Endodermal cell (in vitro differentiated cells): ENCODE results near the gene EIF3D. TPM values are rescaled to one million over a fixed set of nuclear protein-coding genes. Genes with fewer than 3 reads are reported as not detected.
A peak's percentile ranks its signal among the peaks of the same experiment; 100 is the strongest.

Experiments used
- DNase-seq: peaks from one replicate; pipeline ENCODE4 v3.0.0-alpha.2; 2017
- H3K27ac ChIP-seq: 2 replicates; pipeline ENCODE4 v1.5.1; 2013; ENCODE audit warnings: mild to moderate bottlenecking, low read depth, low read length, moderate library complexity
- H3K27me3 ChIP-seq: 2 replicates; pipeline ENCODE4 v1.6.1; 2013; ENCODE audit warnings: mild to moderate bottlenecking, low read length, moderate library complexity; ENCODE audit not compliant: insufficient read depth, control insufficient read depth, poor library complexity, severe bottlenecking
- H3K36me3 ChIP-seq: 2 replicates; pipeline ENCODE4 v1.7.0; 2013; ENCODE audit warnings: mild to moderate bottlenecking, low read length, moderate library complexity; ENCODE audit not compliant: control insufficient read depth, insufficient read depth
- H3K4me1 ChIP-seq: one replicate; pipeline ENCODE4 v1.7.0; 2013; ENCODE audit warnings: low read length; ENCODE audit not compliant: control insufficient read depth, insufficient read depth
- H3K4me3 ChIP-seq: 2 replicates; pipeline ENCODE4 v1.5.1; 2013; ENCODE audit warnings: mild to moderate bottlenecking, low read length, moderate library complexity
- H3K9ac ChIP-seq: 2 replicates; pipeline ENCODE4 v1.6.1; 2013; ENCODE audit warnings: mild to moderate bottlenecking, low read length, moderate library complexity; ENCODE audit not compliant: poor library complexity, severe bottlenecking; ENCODE audit errors: extremely low read depth
- H3K9me3 ChIP-seq: 2 replicates; pipeline ENCODE4 v1.6.1; 2013; ENCODE audit warnings: mild to moderate bottlenecking, low read length, moderate library complexity; ENCODE audit not compliant: control insufficient read depth
- H3K27ac Mint-ChIP-seq: 2 replicates; pipeline ENCODE4 v1.8.0; 2020; ENCODE audit warnings: mixed read lengths
- H3K27me3 Mint-ChIP-seq: 2 replicates; pipeline ENCODE4 v1.8.0; 2021; ENCODE audit warnings: mild to moderate bottlenecking, mixed read lengths; ENCODE audit not compliant: insufficient read depth
- H3K36me3 Mint-ChIP-seq: 2 replicates; pipeline ENCODE4 v1.8.0; 2020; ENCODE audit warnings: low read depth, mixed read lengths
- H3K4me1 Mint-ChIP-seq: 2 replicates; pipeline ENCODE4 v1.8.0; 2020; ENCODE audit warnings: mixed read lengths
- H3K4me3 Mint-ChIP-seq: 2 replicates; pipeline ENCODE4 v1.8.0; 2020; ENCODE audit warnings: mild to moderate bottlenecking, moderate library complexity, mixed read lengths
- H3K9me3 Mint-ChIP-seq: 2 replicates; pipeline ENCODE4 v1.8.0; 2020; ENCODE audit warnings: mild to moderate bottlenecking, mixed read lengths
- CTCF ChIP-seq: fragments of 200-600 bp; sonication (generic); conservative IDR thresholded peaks from 2 replicates; pipeline ENCODE4 v1.5.0; 2021; ENCODE audit warnings: antibody characterized with exemption, mild to moderate bottlenecking
- WGBS, 2 experiments: methylation state at CpG; one replicate each; pipeline versions ENCODE4 v1.1.5 to v1.1.7; 2013; ENCODE audit warnings: missing lambda C conversion rate in 2 of 2, mixed read lengths in 1 of 2; ENCODE audit not compliant: insufficient coverage in 1 of 2, insufficient read length in 1 of 2; 5-methylcytosine and 5-hydroxymethylcytosine counted together
- total RNA-seq, 2 donors: library from RNA; stranded (reverse); fragmentation: NEBNext Ultra II Directional in 1 of 2; extraction: Animal tissue kit (Norgen Biotek cat#: 25700) in 1 of 2; gene quantifications; 2 replicates in 1 of 2; 3 replicates in 1 of 2; pipeline ENCODE4 v1.2.1, GENCODE V29; 2021

The EIF3D gene
- total RNA-seq, 2 donors from 2014 or later, result 157 to 196 TPM

- Histone ChIP-seq H3K9ac (no peak overlapping the region), H3K4me1 (no peaks in the 10 kb centered on the region), H3K4me3 (no peak overlapping the region), H3K27me3 (no peaks in the 10 kb centered on the region), H3K36me3 (no peaks in the 10 kb centered on the region), H3K9me3 (no peaks in the 10 kb centered on the region), H3K27ac (no peak overlapping the region)
- no peaks in the 10 kb centered on the region for H3K9me3 Mint-ChIP-seq
- H3K4me1 Mint-ChIP-seq, result peaks cover 15% of the 10 kb centered on the region
- H3K27me3 Mint-ChIP-seq, result no peaks in the 10 kb centered on the region
- DNase-seq, result no peak
- no peak for TF ChIP-seq CTCF
- no peak overlapping the region for H3K4me3 Mint-ChIP-seq
- 82 to 87% methylated on average over 6 to 9 of the region's 11 CpGs for WGBS, 2 experiments
- H3K27ac Mint-ChIP-seq, result peak overlapping the region; percentile 33
- H3K36me3 Mint-ChIP-seq, result no peaks in the 10 kb centered on the region
These were observed 33.4 kb upstream of the EIF3D start for GRCh38 chr22:36562261-36562835.

DNA sequence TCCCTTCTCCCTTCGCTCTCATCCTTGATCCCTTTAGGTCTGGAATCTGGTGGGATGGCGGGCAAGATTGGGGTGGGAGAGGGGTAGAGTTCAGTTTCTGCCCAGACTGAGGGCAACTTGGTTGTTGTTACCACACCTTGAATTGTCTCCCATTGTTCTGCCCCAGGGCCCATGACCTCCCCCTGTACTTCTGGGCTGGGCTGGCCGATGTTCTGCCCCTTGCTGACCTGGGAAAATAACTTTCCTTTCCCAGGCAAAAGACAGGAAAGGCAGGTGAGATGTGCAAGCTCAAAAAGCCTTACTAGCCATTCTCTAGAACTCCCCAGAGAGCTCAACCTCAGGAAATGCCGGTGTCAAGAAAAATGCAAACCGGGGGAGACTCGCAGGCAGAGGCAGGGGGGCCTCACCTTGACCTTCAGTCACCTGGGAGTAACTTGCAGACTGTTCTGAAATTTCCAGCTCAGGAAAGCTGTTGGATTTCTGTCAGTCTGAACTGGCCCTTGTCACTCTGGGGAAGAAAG is 32.4 kb upstream of the EIF3D start:
- Mint-ChIP-seq H3K27ac (peak overlapping the region; percentile 67), H3K4me3 (no peak overlapping the region)
- no peak overlapping the region for H3K27ac ChIP-seq

GRCh38 chr22:36560001-36560400 is 31.0 kb upstream of the EIF3D start:
- H3K4me1 Mint-ChIP-seq, result peaks cover 15% of the 10 kb centered on the region
- no peaks in the 10 kb centered on the region for H3K9me3 Mint-ChIP-seq
- Histone ChIP-seq H3K9ac (no peak overlapping the region), H3K27me3 (no peaks in the 10 kb centered on the region), H3K36me3 (no peaks in the 10 kb centered on the region), H3K27ac (no peak overlapping the region), H3K4me1 (no peaks in the 10 kb centered on the region), H3K4me3 (no peak overlapping the region), H3K9me3 (no peaks in the 10 kb centered on the region)
- H3K4me3 Mint-ChIP-seq, result no peak overlapping the region
- peaks cover 4% of the 10 kb centered on the region for H3K27me3 Mint-ChIP-seq
- WGBS, 2 experiments, result 97 to 100% methylated on average over 2 to 3 of the region's 3 CpGs
- H3K36me3 Mint-ChIP-seq, result no peaks in the 10 kb centered on the region
- no peak for DNase-seq
- TF ChIP-seq CTCF, result no peak
- H3K27ac Mint-ChIP-seq, result no peak overlapping the region

More for the DNA sequence above, 32.4 kb upstream of the EIF3D start:
- no peak overlapping the region for H3K9ac ChIP-seq
- no peaks in the 10 kb centered on the region for H3K4me1 ChIP-seq
- Mint-ChIP-seq H3K4me1 (peaks cover 15% of the 10 kb centered on the region), H3K27me3 (no peaks in the 10 kb centered on the region), H3K36me3 (no peaks in the 10 kb centered on the region), H3K9me3 (no peaks in the 10 kb centered on the region)
- H3K36me3 ChIP-seq, result no peaks in the 10 kb centered on the region
- WGBS, 2 experiments, result 48 to 64% methylated on average over 3 to 5 of the region's 6 CpGs
- DNase-seq, result peak; percentile 78
- H3K9me3 ChIP-seq, result no peaks in the 10 kb centered on the region
- TF ChIP-seq CTCF, result no peak
- no peaks in the 10 kb centered on the region for H3K27me3 ChIP-seq
- H3K4me3 ChIP-seq, result no peak overlapping the region
